Activated CD4-positive, alpha-beta memory T cell treated with anti-CD3 and anti-CD28 coated beads for 36 hours (primary cell): ENCODE measurements around the gene WFS1. TPM values are rescaled to one million over a fixed set of nuclear protein-coding genes. Genes with fewer than 3 reads are reported as not detected.
A peak's percentile ranks its signal among the peaks of the same experiment; 100 is the strongest.

ENCODE experiments used
- CTCF ChIA-PET: fragments of 350-600 bp; sonication (Branson Sonifier 250); formaldehyde crosslinking; loops from one replicate; lab custom pipeline; 2021; ENCODE audit warnings: antibody characterized with exemption, inconsistent platforms; lab: Charles Lee
- POLR2A ChIA-PET: fragments of 350-600 bp; sonication (Branson Sonifier 250); formaldehyde crosslinking; loops from one replicate; lab custom pipeline; 2021; ENCODE audit warnings: antibody characterized with exemption; lab: Charles Lee
- DNase-seq: peaks from one replicate; pipeline ENCODE4 v3.0.0-alpha.2; 2020
- H3K27ac Mint-ChIP-seq: one replicate; pipeline ENCODE4 v1.8.0; 2021; ENCODE audit warnings: mixed read lengths
- H3K27me3 Mint-ChIP-seq: one replicate; pipeline ENCODE4 v1.8.0; 2021; ENCODE audit warnings: mixed read lengths
- H3K36me3 Mint-ChIP-seq: one replicate; pipeline ENCODE4 v1.8.0; 2021; ENCODE audit warnings: mixed read lengths
- H3K4me1 Mint-ChIP-seq: one replicate; pipeline ENCODE4 v1.8.0; 2021; ENCODE audit warnings: low read depth, mixed read lengths
- H3K4me3 Mint-ChIP-seq: one replicate; pipeline ENCODE4 v1.8.0; 2021; ENCODE audit warnings: mild to moderate bottlenecking, mixed read lengths
- H3K9me3 Mint-ChIP-seq: one replicate; pipeline ENCODE4 v1.8.0; 2021; ENCODE audit warnings: mixed read lengths
- intact Hi-C: fragments of 100-400 bp; cut with micrococcal nuclease; formaldehyde crosslinking; loops from one replicate; pipeline ENCODE4 v1.15.1; 2023
- total RNA-seq, 2 experiments: library from RNA; stranded (reverse); gene quantifications; one replicate each; pipeline ENCODE4 v1.2.3, GENCODE V29; 2021

The WFS1 gene
- total RNA-seq, 2 experiments from 2014 or later: 4.6 to 5.3 TPM

DNA sequence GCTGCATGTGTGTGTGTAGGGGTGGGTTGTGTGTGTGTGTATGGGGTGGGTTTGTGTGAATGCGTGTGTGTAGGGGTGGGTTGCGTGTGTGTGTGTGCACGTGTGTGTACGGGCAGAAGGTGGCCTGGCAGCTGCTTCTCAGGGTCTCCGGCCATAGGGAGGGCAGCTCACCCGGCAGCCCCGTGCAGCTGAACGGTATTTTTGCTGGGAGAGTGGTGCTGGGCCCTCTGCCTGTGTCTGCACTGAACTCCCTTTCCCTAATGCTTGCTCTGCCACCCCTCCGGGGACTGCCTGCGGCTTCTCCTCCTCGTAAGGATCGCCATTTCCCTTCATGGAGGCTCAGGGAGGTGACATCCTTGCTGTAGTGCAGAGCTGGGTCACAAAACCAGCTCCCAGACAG is 30.2 kb downstream of the WFS1 start:
- POLR2A ChIA-PET: no interaction called here
- intact Hi-C loops: no loop called here

GRCh38 chr4:6300359-6300758 is 30.7 kb downstream of the WFS1 start:
- no peak for DNase-seq
- H3K4me3 Mint-ChIP-seq: no peak overlapping the region
- H3K27ac Mint-ChIP-seq: no peak overlapping the region
- H3K9me3 Mint-ChIP-seq: no peaks in the 10 kb centered on the region
- CTCF ChIA-PET: no interaction called here
- no peaks in the 10 kb centered on the region for H3K4me1 Mint-ChIP-seq
- H3K27me3 Mint-ChIP-seq: no peaks in the 10 kb centered on the region
- peaks cover 7% of the 10 kb centered on the region for H3K36me3 Mint-ChIP-seq
- intact Hi-C loops: no loop called here
- POLR2A ChIA-PET: no interaction called here

More for the DNA sequence above, 30.2 kb downstream of the WFS1 start:
- no peaks in the 10 kb centered on the region for H3K27me3 Mint-ChIP-seq
- H3K9me3 Mint-ChIP-seq: no peaks in the 10 kb centered on the region
- no peaks in the 10 kb centered on the region for H3K4me1 Mint-ChIP-seq
- H3K36me3 Mint-ChIP-seq: peaks cover 7% of the 10 kb centered on the region
- no peak overlapping the region for H3K27ac Mint-ChIP-seq
- no peak for DNase-seq
- CTCF ChIA-PET: no interaction called here
- no peak overlapping the region for H3K4me3 Mint-ChIP-seq

DNA sequence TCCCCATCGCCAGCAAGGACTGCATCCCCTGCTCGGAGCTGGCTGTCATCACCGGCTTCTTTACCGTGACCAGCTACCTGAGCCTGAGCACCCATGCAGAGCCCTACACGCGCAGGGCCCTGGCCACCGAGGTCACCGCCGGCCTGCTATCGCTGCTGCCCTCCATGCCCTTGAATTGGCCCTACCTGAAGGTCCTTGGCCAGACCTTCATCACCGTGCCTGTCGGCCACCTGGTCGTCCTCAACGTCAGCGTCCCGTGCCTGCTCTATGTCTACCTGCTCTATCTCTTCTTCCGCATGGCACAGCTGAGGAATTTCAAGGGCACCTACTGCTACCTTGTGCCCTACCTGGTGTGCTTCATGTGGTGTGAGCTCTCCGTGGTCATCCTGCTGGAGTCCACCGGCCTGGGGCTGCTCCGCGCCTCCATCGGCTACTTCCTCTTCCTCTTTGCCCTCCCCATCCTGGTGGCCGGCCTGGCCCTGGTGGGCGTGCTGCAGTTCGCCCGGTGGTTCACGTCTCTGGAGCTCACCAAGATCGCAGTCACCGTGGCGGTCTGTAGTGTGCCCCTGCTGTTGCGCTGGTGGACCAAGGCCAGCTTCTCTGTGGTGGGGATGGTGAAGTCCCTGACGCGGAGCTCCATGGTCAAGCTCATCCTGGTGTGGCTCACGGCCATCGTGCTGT is 31.5 kb downstream of the WFS1 start:
- DNase-seq: no peak
- CTCF ChIA-PET: no interaction called here
- H3K4me3 Mint-ChIP-seq: no peak overlapping the region

GRCh38 chr4:6301732-6302442 is 32.2 kb downstream of the WFS1 start:
- Mint-ChIP-seq H3K27ac (no peak overlapping the region), H3K36me3 (peaks cover 7% of the 10 kb centered on the region), H3K9me3 (no peaks in the 10 kb centered on the region), H3K27me3 (peaks cover 5% of the 10 kb centered on the region), H3K4me1 (no peaks in the 10 kb centered on the region), H3K4me3 (no peak overlapping the region)
- intact Hi-C loops: no loop called here
- CTCF ChIA-PET: no interaction called here
- DNase-seq: no peak
- POLR2A ChIA-PET: no interaction called here

More for the DNA sequence above, 31.5 kb downstream of the WFS1 start:
- Mint-ChIP-seq H3K27ac (no peak overlapping the region), H3K27me3 (no peaks in the 10 kb centered on the region), H3K9me3 (no peaks in the 10 kb centered on the region), H3K4me1 (no peaks in the 10 kb centered on the region), H3K36me3 (peaks cover 7% of the 10 kb centered on the region)
- intact Hi-C loops: no loop called here
- POLR2A ChIA-PET: no interaction called here

- H3K9me3 Mint-ChIP-seq: no peaks in the 10 kb centered on the region
- CTCF ChIA-PET: no interaction called here
- DNase-seq: no peak
- H3K27me3 Mint-ChIP-seq: peaks cover 9% of the 10 kb centered on the region
- H3K4me1 Mint-ChIP-seq: no peaks in the 10 kb centered on the region
- no peak overlapping the region for H3K4me3 Mint-ChIP-seq
- H3K27ac Mint-ChIP-seq: no peak overlapping the region
- POLR2A ChIA-PET: no interaction called here
- peaks cover 7% of the 10 kb centered on the region for H3K36me3 Mint-ChIP-seq
- intact Hi-C loops: no loop called here
Measured at GRCh38 chr4:6302869-6303268, 33.2 kb downstream of the WFS1 start.

DNA sequence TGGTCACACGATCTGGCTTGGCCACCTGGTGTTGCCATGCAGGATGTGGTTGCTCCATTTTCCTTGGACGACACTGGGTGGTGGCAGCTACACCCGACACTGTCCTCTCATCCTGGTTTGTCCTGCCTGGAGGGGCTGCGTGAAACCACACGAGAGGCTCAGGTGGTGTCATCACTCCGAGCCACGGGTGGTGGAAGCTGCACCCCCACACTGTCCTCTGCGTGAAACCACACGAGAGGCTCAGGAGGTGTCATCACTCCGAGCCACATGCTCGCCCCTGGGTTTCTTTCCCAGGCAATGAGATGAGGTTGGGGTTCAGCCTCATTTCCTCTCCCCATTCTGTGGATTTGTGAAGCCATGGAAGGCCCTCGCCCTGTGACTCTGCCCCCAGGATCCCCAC is 34.3 kb downstream of the WFS1 start:
- Mint-ChIP-seq H3K9me3 (no peaks in the 10 kb centered on the region), H3K36me3 (peaks cover 7% of the 10 kb centered on the region), H3K27ac (no peak overlapping the region)

DNA sequence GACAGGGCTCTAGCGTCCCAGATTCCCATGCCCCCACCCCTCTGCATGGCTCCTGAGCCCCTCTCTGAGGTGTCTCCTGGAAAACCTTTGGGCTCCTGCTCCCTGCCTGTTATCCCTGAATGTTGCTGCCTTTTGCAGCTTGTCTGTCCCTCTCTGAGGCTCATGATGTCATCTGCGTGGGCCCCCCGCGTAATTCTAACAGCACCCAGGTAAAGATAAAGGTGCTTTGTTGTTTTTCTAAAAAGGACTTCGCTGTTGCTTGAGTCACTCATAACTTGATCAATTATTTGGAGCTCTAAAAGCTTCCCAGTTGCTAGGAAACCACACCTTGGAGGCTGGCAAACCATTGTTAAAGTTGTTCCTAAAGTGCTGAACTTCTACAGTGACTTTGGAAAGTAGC is 36.6 kb downstream of the WFS1 start:
- Mint-ChIP-seq H3K9me3 (no peaks in the 10 kb centered on the region), H3K27me3 (peaks cover 34% of the 10 kb centered on the region), H3K27ac (no peak overlapping the region), H3K4me1 (peaks cover 5% of the 10 kb centered on the region), H3K4me3 (no peak overlapping the region), H3K36me3 (peaks cover 7% of the 10 kb centered on the region)
- ChIA-PET CTCF (interaction anchor here (2.2 kb wide), 1 partner anchor 56 kb away, joined by 6 read pairs; no protein-coding TSS in a partner anchor), POLR2A (interaction anchor here (0.5 kb wide), 1 partner anchor 1792 kb away, joined by 3 read pairs; no protein-coding TSS in a partner anchor)
- intact Hi-C loops: no loop called here
- DNase-seq: no peak

More for the DNA sequence above, 34.3 kb downstream of the WFS1 start:
- POLR2A ChIA-PET: no interaction called here
- no peak for DNase-seq
- no peaks in the 10 kb centered on the region for H3K4me1 Mint-ChIP-seq
- CTCF ChIA-PET: interaction anchor here (1.0 kb wide), 1 partner anchor 53 kb away, joined by 3 read pairs; no protein-coding TSS in a partner anchor
- peaks cover 18% of the 10 kb centered on the region for H3K27me3 Mint-ChIP-seq
- intact Hi-C loops: no loop called here
- no peak overlapping the region for H3K4me3 Mint-ChIP-seq

GRCh38 chr4:6307230-6307629 is 37.6 kb downstream of the WFS1 start:
- H3K36me3 Mint-ChIP-seq: peaks cover 2% of the 10 kb centered on the region
- ChIA-PET POLR2A (no interaction called here), CTCF (interaction anchor here (2.2 kb wide), 1 partner anchor 56 kb away, joined by 6 read pairs; no protein-coding TSS in a partner anchor)
- intact Hi-C loops: no loop called here
- H3K27ac Mint-ChIP-seq: no peak overlapping the region
- no peak for DNase-seq
- peaks cover 38% of the 10 kb centered on the region for H3K27me3 Mint-ChIP-seq
- H3K4me1 Mint-ChIP-seq: peaks cover 5% of the 10 kb centered on the region
- H3K9me3 Mint-ChIP-seq: no peaks in the 10 kb centered on the region
- H3K4me3 Mint-ChIP-seq: no peak overlapping the region

DNA sequence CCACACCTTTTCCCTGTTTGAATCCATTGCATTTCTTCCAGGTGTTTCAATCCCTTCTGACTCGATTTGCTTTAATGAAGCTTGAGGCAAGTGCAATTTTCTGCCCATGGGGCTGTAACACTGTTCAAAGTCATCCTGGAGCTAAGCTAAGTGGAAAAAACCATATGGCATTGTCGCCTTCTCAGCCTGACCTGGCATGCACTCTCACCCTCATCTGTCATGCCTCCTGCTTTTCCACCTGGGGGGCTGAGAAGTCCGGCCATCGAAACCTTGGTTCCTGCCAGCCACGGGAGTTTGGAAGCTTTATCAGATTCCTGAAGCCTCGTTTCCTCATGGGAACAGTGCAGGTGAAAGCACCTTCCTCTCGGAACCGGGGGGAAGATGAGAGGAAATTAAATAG is 38.2 kb downstream of the WFS1 start:
- POLR2A ChIA-PET: no interaction called here
- H3K4me3 Mint-ChIP-seq: no peak overlapping the region
- CTCF ChIA-PET: interaction anchor here (1.1 to 1.7 kb wide), 2 partner anchors 20 to 308 kb away, joined by 3 to 8 read pairs; no protein-coding TSS in a partner anchor
- no peaks in the 10 kb centered on the region for H3K36me3 Mint-ChIP-seq
- H3K27ac Mint-ChIP-seq: no peak overlapping the region
- peaks cover 38% of the 10 kb centered on the region for H3K27me3 Mint-ChIP-seq
- no peaks in the 10 kb centered on the region for H3K9me3 Mint-ChIP-seq
- no peak for DNase-seq
- intact Hi-C loops: no loop called here
- peaks cover 5% of the 10 kb centered on the region for H3K4me1 Mint-ChIP-seq

GRCh38 chr4:6308899-6309643 is 39.4 kb downstream of the WFS1 start:
- peaks cover 42% of the 10 kb centered on the region for H3K27me3 Mint-ChIP-seq
- H3K27ac Mint-ChIP-seq: no peak overlapping the region
- no peaks in the 10 kb centered on the region for H3K36me3 Mint-ChIP-seq
- DNase-seq: peak; percentile 18
- ChIA-PET POLR2A (no interaction called here), CTCF (interaction anchor here (1.1 to 1.7 kb wide), 3 partner anchors 19 to 310 kb away, joined by 3 to 8 read pairs (median 3); partner anchors contain the start of gene WFS1)
- peaks cover 5% of the 10 kb centered on the region for H3K4me1 Mint-ChIP-seq
- intact Hi-C loops: no loop called here
- H3K4me3 Mint-ChIP-seq: no peak overlapping the region
- no peaks in the 10 kb centered on the region for H3K9me3 Mint-ChIP-seq

DNA sequence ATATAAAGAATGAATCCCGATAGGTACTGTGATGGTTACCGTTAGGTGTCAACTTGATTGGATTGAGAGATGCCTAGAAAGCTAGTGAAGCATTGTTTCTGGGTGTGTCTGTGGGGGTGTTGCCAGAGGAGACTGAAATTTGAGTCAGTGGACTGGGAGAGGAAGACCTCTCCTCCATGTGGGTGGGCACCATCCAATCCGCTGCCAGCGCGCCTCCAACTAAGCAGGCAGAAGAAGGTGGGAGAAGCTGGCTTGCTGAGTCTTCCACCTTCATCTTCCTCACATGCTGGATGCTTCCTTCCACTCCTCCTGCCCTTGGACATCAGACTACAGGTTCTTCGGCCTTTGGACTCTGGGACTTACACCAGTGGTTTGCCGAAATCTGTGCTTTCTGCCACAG is 40.1 kb downstream of the WFS1 start:
- Mint-ChIP-seq H3K4me1 (peaks cover 5% of the 10 kb centered on the region), H3K9me3 (no peaks in the 10 kb centered on the region), H3K27ac (no peak overlapping the region), H3K4me3 (no peak overlapping the region), H3K36me3 (no peaks in the 10 kb centered on the region), H3K27me3 (peaks cover 45% of the 10 kb centered on the region)
- intact Hi-C loops: no loop called here
- POLR2A ChIA-PET: no interaction called here
- CTCF ChIA-PET: interaction anchor here (0.7 to 1.5 kb wide), 3 partner anchors 22 to 59 kb away, joined by 3 read pairs; partner anchors contain the start of gene WFS1
- DNase-seq: no peak

GRCh38 chr4:6313216-6313615 is 43.6 kb downstream of the WFS1 start:
- Mint-ChIP-seq H3K27me3 (peaks cover 38% of the 10 kb centered on the region), H3K27ac (no peak overlapping the region), H3K4me1 (peaks cover 5% of the 10 kb centered on the region), H3K9me3 (no peaks in the 10 kb centered on the region), H3K36me3 (no peaks in the 10 kb centered on the region), H3K4me3 (no peak overlapping the region)
- POLR2A ChIA-PET: no interaction called here
- intact Hi-C loops: no loop called here
- DNase-seq: no peak
- CTCF ChIA-PET: no interaction called here
